Ramos (cell line): Measurements from ENCODE around the gene AIFM2.

Experiments
- in situ Hi-C: fragments of 300-500 bp; cut with MboI; formaldehyde crosslinking; loops from one replicate; pipeline ENCODE4 v1.14.3; 2022; ENCODE audit warnings: low sequenced_read_pairs; ENCODE audit not compliant: unreplicated experiment

AIFM2 gene

GRCh38 chr10:70146489-70147258 lies 14.0 kb upstream of the AIFM2 start, which contains the start of gene TYSND1:
Gene TYSND1 (minus strand): TSS chr10:70146700. CDS start chr10:70146586, 114 bp downstream.
- in situ Hi-C loops = no loop called here

GRCh38 chr10:70145666-70146488 lies 13.3 kb upstream of the AIFM2 start:
- in situ Hi-C loops = no loop called here

- in situ Hi-C loops = no loop called here
These were observed 12.6 kb upstream of the AIFM2 start for GRCh38 chr10:70145166-70145665.

GRCh38 chr10:70144372-70145110 lies 11.9 kb upstream of the AIFM2 start:
- in situ Hi-C loops = no loop called here

- in situ Hi-C loops = no loop called here
These were observed 9.9 kb upstream of the AIFM2 start for GRCh38 chr10:70142555-70142954.

GRCh38 chr10:70140297-70140696 lies 7.7 kb upstream of the AIFM2 start:
- in situ Hi-C loops = no loop called here

- in situ Hi-C loops = no loop called here
These were observed 7.3 kb upstream of the AIFM2 start for GRCh38 chr10:70139997-70140250.

GRCh38 chr10:70139151-70139996 lies 6.7 kb upstream of the AIFM2 start:
- in situ Hi-C loops = no loop called here

GRCh38 chr10:70137927-70138883 lies 5.6 kb upstream of the AIFM2 start:
- in situ Hi-C loops = no loop called here

GRCh38 chr10:70137135-70137534 lies 4.5 kb upstream of the AIFM2 start:
- in situ Hi-C loops = no loop called here

- in situ Hi-C loops = no loop called here
These were observed 3.1 kb upstream of the AIFM2 start for GRCh38 chr10:70135684-70136083.

- in situ Hi-C loops = no loop called here
These were observed 2.4 kb upstream of the AIFM2 start for GRCh38 chr10:70135046-70135445.

GRCh38 chr10:70131560-70131937 lies 1.1 kb downstream of the AIFM2 start:
- in situ Hi-C loops = no loop called here

GRCh38 chr10:70130878-70131559 lies 1.6 kb downstream of the AIFM2 start:
- in situ Hi-C loops = no loop called here

- in situ Hi-C loops = no loop called here
These were observed 5.8 kb downstream of the AIFM2 start for GRCh38 chr10:70126700-70127395.

GRCh38 chr10:70125918-70126552 lies 6.6 kb downstream of the AIFM2 start:
- in situ Hi-C loops = no loop called here

- in situ Hi-C loops = no loop called here
These were observed 7.7 kb downstream of the AIFM2 start for GRCh38 chr10:70124918-70125317.
